Kidney (tissue), 14 donors: Measurements from ENCODE around the gene APOO. TPM values are rescaled to one million over a fixed set of nuclear protein-coding genes. Genes with fewer than 3 reads are reported as not detected.

Experiments
- DNase-seq, 5 donors: peaks; one replicate each; pipeline ENCODE4 v3.0.0-alpha.2; 2013 to 2020
- FAIRE-seq: peaks from 2 replicates; lab custom pipeline; 2012; peaks lifted over from hg19 to GRCh38; lab: Jason Lieb, UNC
- H3K27ac ChIP-seq, 2 donors: one replicate each; pipeline ENCODE4 v1.7.0; 2013; ENCODE audit warnings: low read depth in 2 of 2, low read length in 2 of 2, inconsistent platforms in 1 of 2
- H3K27me3 ChIP-seq: one replicate; pipeline ENCODE4 v1.7.1; 2013; ENCODE audit warnings: low read length, inconsistent platforms; ENCODE audit not compliant: control insufficient read depth, insufficient read depth
- H3K36me3 ChIP-seq, 3 donors: one replicate each; pipeline versions ENCODE4 v1.7.0 to v1.7.1; 2013; ENCODE audit warnings: low read length in 3 of 3, control low read depth in 1 of 3, inconsistent platforms in 1 of 3; ENCODE audit not compliant: insufficient read depth in 3 of 3, control insufficient read depth in 2 of 3
- H3K4me1 ChIP-seq, 3 donors: one replicate each; pipeline versions ENCODE4 v1.7.0 to v1.7.1; 2013; ENCODE audit warnings: low read length in 3 of 3, inconsistent platforms in 1 of 3, low read depth in 1 of 3; ENCODE audit not compliant: control insufficient read depth in 2 of 3, insufficient read depth in 2 of 3
- H3K4me3 ChIP-seq, 3 donors: one replicate each; pipeline versions ENCODE4 v1.7.0 to v1.8.1; 2013; ENCODE audit warnings: low read length in 3 of 3, control low read depth in 1 of 3, inconsistent platforms in 1 of 3
- H3K9ac ChIP-seq, 3 donors: one replicate each; pipeline versions ENCODE4 v1.7.0 to v1.7.1; 2013; ENCODE audit warnings: low read length in 3 of 3, control low read depth in 1 of 3, inconsistent platforms in 1 of 3
- H3K9me3 ChIP-seq, 3 donors: one replicate each; pipeline versions ENCODE4 v1.7.0 to v1.7.1; 2013; ENCODE audit warnings: low read length in 3 of 3, control low read depth in 1 of 3, inconsistent platforms in 1 of 3; ENCODE audit not compliant: control insufficient read depth in 2 of 3, insufficient read depth in 1 of 3
- CTCF ChIP-seq: IDR thresholded peaks from 3 replicates; pipeline ENCODE4 v1.5.1; 2012; ENCODE audit warnings: mild to moderate bottlenecking, moderate library complexity, borderline replicate concordance; ENCODE audit not compliant: insufficient read depth; ENCODE audit errors: extremely low read depth
- intact Hi-C: fragments of 100-400 bp; cut with DNase I; formaldehyde crosslinking; loops from one replicate; pipeline ENCODE4 v1.11.1; 2022
- polyA plus RNA-seq: library from polyadenylated mRNA; stranded (reverse); fragments of 350-450 nt; fragmentation: Illumina TruSeq; extraction: RNeasy Lipid Tissue Mini Kit (QIAGEN cat#74804); gene quantifications from one replicate; pipeline ENCODE4 v1.2.3, GENCODE V29; 2014; ENCODE audit warnings: low read depth, low replicate concordance; ENCODE audit not compliant: insufficient read depth
- total RNA-seq: library from RNA; stranded (reverse); fragmentation: NEBNext Ultra II Directional; extraction: Animal tissue kit (Norgen Biotek cat#: 25700); gene quantifications from one replicate; pipeline ENCODE4 v1.2.1, GENCODE V29; 2021
- donor health status: control.
- donor health status: control.
- donor health status: control.
- donor health status: control.
- donor health status: control.
- donor health status: DM: yes; HTN: yes; CAD: no.
- donor health status: Normal renal cell carcinoma (clear cell type).

Gene APOO
- total and polyA plus RNA-seq, 2 donors from 2014 or later = 30.4 to 110 TPM

GRCh38 chrX:23901805-23902204 lies 5.9 kb downstream of the APOO start:
- Histone ChIP-seq H3K9ac (peak overlapping the region in 1 of 3 donors; percentile 22), H3K4me1 (peaks cover 0 to 12% (median 12%) of the 10 kb centered on the region in 3 donors), H3K27me3 (peaks cover 7% of the 10 kb centered on the region), H3K9me3 (no peaks in the 10 kb centered on the region), H3K36me3 (no peaks in the 10 kb centered on the region), H3K27ac (peak overlapping the region; percentile 43 to 72), H3K4me3 (peak overlapping the region in 1 of 3 donors; percentile 46)
- FAIRE-seq (peak; percentile 45), DNase-seq (peak in 4 of 5 donors; percentile 33 to 90 (median 64))
- intact Hi-C loops = loop anchor here (10.0 kb wide), 2 partner anchors 117 to 197 kb away; partner anchors contain the start of gene SAT1
- peak; percentile 61 for TF ChIP-seq CTCF

- TF ChIP-seq CTCF = no peak
- Histone ChIP-seq H3K36me3 (no peaks in the 10 kb centered on the region), H3K9me3 (no peaks in the 10 kb centered on the region), H3K27ac (peak overlapping the region; percentile 43 to 72), H3K9ac (no peak overlapping the region), H3K27me3 (peaks cover 7% of the 10 kb centered on the region), H3K4me1 (peaks cover 0 to 12% (median 12%) of the 10 kb centered on the region in 3 donors), H3K4me3 (no peak overlapping the region)
- DNase-seq (no peak), FAIRE-seq (no peak)
- intact Hi-C loops = loop anchor here (10.0 kb wide), 2 partner anchors 116 to 196 kb away; partner anchors contain the start of gene SAT1
These were observed 6.7 kb downstream of the APOO start for GRCh38 chrX:23901060-23901459.

GRCh38 chrX:23900220-23900797 lies 7.4 kb downstream of the APOO start:
- Histone ChIP-seq H3K27ac (no peak overlapping the region), H3K9me3 (no peaks in the 10 kb centered on the region), H3K9ac (peak overlapping the region in 1 of 3 donors; percentile 16), H3K36me3 (no peaks in the 10 kb centered on the region), H3K4me1 (peaks cover 0 to 12% (median 12%) of the 10 kb centered on the region in 3 donors), H3K27me3 (peaks cover 7% of the 10 kb centered on the region), H3K4me3 (no peak overlapping the region)
- intact Hi-C loops = loop anchor here (10.0 kb wide), 2 partner anchors 116 to 196 kb away; partner anchors contain the start of gene SAT1
- TF ChIP-seq CTCF = no peak
- FAIRE-seq (no peak), DNase-seq (no peak)
